NCI-H2196 treated with DMSO at 0.1 percent for 48 hours (cell line): ENCODE measurements around the gene ME1.
"Not testable (repeated sequence)": the region's sequence is repeated elsewhere in the genome, so short reads cannot be mapped to it uniquely, and the experiment has no call there.

Experiments
- DNase-seq: peaks from one replicate; lab custom pipeline; 2025; ENCODE audit not compliant: unreplicated experiment; lab: John Stamatoyannopoulos, UW

ME1 gene

DNA sequence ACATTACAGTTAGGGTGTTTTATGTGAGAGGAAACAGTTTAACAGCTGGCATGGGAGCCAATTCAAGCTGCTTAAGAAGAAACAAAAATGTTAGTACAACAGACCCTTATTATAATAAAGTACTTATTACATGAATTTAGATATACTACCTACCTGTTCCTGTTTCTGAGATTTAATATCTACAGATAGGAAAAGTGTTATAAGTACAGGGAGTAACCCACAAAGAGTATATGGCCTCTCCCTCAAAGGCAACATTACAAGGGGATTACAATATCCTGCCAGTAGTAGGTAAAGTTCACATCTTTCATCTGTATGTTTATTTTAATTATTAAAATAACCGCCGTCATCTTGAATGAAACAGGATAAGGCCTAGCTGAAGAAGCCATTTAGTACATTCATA lies 1.8 kb upstream of the ME1 start:
- DNase-seq, result no peak

DNA sequence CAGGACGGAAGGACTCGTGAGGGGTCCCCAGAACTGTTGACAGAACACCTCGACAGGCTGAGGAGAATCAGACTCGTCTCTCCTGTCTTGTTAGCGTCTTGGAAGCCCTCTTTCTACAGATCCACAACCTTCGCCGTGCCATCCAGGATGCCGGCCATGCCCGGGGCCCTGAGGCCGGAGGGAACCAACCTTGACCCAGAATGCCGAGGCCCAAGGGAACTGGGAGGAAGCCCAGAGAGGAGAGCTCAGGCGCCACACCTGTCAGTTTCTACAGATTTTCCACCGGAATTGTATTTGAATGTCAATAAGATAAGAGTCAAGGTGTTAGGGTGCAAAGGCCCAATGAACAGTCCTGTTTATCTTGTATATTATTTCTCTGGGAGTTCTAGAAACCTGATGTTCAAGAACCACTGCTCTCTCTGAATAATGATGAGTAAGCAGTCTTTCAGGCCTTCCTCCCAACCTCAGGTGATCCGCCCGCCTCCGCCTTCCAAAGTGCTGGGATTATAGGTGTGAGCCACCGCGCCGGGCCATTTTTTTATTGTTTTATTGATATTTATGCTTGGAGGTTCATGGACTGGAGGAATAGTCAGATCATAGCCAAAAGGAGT lies 799 bp upstream of the ME1 start:
- no peak for DNase-seq

DNA sequence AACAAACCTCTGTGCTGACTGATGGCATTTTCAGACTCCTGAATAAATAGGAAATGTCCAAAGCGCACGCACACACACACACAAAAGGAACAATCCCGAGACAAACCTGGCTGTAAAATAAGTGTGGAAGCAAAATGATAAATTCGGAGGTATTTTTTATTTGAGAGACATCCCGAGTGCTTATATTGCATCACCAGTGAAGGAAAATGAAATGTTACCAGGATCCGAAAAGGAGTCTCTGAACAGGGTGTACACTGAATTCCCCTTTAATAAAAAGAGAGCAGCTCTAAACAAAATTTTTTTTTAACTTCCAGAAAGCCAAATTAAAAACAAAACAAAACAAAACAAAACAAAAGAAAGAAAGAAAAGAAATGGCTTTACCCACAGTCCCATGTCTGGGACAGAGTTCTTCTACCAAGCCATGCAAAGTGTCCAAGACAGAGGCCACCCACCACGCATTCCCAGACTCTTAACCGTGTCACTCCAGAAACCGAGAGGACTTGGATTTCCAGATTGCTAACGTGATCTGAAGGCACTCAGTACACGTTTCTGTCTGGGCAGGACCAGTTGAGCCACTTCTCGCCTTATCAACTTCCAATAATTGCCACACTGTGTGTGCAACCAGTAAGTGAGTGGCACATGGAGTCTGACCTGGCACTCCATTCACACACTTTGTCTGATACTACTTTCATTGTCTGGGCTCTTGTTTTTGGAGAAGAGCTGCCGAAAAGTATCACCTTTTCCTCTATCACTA lies 817 bp downstream of the ME1 start:
- DNase-seq, result no peak

DNA sequence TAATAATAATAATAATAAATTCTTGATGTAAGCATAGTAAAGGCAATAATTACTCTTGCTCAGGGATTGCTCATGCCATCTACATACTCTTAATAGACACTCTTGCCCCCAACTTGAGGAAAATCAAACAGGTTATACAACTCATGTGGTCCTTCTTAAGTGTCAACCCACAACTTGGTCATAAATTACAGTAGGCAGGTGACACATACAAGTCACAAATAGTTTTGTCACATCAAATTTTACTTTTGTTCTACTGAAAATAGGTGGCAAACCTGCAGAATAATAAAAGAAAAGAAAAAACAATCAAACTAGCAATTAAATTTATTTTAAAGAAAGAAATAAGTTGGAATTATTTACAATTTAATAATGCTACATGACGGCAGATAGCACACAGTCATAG lies 1.6 kb downstream of the ME1 start:
- no peak for DNase-seq

DNA sequence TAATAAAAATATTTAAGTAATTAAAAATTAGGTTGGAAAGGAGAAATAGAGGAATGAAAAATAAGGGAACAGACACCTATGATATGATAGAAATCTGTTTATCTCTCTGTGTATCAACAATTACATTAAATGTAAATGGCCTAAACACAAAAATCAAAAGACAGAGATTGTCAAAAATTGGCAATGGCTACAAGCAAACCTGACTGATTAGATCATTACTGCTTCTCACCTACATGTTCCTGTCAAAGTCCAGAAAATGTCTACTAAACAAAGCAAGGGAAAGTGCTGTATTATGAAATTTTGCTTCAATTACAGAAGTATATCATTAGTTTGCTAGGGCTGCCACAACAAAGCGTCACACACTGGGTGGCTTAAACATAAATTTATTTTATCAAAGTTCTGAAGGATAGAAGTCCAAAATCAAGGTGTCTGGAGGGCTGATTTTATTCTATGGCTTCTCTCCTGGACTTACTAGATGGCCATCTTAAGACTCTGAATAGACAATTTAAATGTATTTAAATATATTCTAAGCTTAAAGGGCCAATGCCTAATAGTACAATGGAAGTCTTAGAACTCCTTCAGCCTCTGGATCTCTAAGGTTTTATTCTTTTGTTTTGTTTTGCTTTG lies 6.3 kb downstream of the ME1 start:
- DNase-seq, result no peak

DNA sequence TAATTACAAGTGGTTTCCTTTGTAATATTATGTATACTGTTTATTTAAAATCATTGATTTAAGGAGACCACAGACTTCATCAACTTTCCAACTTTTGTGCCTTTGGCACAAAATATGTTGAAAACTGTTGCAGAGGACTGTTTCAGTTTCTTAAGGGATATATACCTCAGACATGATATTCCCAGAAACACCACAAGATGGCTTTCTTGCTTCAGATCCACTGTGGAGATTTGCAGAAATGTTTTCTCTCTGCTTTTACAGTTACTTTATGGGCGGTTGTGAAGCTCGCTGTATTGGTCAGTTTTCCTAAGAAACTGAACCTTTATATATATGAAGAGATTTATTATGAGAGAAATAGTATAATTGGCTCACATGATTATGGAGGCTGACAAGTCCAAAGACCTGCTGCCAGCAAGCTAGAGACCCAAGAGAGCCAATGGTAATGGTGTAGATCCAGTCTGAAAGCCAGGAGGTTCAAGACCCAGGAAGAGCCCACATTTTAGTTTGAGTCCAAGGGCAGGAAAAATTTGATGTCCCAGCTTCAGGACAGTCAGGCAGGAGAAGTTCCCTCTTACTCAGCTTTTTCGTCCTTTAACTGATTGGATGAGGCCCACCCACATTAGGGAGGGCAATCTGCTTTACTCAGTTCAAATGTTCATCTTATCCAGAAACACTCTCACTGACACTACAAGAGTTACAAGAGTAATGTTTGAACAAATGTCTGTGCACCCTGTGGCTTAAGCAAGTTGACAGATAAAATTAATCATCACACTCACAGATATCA lies 12.8 kb downstream of the ME1 start:
- no peak for DNase-seq

DNA sequence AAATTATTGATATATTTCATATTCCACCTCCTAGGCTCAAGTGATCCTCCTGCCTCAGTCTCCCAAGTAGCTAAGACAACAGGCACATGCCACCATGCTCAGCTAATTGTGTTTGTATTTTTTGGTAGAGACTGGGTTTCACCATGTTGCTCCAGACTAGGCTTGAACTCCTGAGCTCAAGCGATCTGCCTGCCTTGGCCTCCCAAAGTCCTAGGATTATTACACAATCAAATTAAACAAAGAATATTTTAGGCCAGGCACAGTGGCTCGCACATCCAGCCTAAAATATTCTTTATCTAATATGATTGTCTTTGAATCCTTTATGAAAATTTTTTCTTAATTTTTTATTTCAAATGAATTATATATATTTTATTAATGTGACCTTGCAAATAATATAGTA lies 17.8 kb downstream of the ME1 start:
- no peak for DNase-seq

DNA sequence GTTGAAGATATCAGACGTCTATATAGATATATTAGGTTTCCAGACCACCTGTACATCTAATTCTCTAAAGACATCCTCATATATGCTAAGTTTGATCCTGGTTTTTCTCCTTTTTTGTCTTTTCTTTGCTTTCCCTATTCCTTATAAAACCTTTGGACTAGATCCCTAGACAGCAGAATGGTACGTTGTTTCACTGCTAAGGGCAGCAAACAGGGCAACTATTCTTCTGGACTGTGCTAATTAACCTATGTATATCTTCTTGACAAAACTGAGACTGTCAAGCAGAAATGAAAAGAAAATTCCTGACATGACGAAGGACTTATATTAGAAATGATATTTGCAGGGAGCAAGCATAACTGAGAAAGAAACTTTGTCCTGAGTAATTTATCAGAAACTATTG lies 19.1 kb downstream of the ME1 start:
- DNase-seq, result no peak

DNA sequence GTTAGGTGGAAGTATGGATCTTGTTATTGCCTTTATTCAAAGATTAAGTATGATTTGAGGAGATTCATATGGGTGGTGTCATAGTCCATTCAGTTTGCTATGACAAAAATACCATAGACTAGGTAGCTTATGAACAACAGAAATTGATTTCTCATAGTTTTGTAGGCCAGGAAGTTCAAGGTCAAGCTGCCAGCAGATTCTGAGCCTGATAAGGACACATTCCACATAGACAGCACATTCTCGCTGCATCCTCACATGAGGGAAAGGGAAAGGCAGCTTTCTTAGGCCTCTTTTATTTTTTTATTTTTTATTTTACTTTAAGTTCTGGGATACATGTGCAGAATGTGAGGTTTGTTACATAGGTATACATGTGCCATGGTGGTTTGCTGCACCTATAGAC lies 27.7 kb downstream of the ME1 start:
- DNase-seq, result no peak

DNA sequence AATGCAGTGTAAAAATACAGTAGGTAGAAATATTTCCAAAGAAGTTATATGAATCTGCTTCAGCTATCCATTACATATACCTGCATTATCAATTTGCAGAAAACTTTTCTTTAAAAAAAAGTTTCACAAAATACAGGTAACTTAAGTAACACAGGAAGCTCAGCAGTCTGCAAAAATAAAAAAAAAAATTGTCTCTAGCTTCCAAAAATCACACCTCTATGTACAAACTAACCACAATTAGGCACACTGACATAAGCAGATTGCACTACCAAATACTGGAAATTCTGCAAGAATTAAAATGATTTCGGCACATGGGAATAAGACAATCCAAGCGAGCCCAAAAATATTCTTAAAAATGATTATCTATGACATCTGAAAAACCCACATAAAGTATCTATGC lies 41.2 kb downstream of the ME1 start:
- no peak for DNase-seq

DNA sequence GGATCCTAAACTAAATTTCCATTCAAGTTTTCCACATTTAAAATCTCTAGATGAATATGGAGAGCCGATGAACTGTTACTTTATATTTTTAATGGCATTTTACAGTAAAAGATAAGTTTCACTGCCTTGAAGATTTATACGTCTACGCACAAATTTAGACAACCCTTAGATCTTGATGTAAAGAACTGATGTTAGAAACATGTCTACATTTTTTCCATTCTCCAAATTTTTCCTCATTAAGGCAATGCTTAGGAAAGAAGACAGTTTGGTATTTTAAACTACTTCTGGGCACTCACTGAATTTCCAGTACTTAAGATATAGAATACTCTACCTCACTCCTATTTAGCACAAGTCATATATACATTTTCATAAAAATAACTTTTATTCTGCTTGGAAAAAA lies 45.4 kb downstream of the ME1 start:
- DNase-seq, result no peak

DNA sequence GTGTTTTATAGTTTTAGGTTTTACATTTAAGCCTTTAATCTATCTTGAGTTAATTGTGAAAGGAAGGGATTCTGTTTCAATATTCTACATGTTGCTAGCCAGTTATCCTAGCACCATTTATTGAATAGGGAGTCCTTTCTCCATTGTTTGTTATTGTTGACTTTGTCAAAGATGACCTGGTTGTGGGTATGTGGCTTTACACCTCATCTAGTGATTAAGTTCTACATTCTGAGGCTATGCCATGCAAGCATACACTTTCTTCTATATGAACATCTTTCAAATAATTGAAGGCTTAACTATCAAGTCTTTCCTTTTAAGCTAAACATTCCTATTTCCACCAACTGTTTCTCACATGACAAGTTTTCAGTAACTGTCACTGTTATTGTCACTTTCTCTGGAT lies 46.1 kb downstream of the ME1 start:
- no peak for DNase-seq

DNA sequence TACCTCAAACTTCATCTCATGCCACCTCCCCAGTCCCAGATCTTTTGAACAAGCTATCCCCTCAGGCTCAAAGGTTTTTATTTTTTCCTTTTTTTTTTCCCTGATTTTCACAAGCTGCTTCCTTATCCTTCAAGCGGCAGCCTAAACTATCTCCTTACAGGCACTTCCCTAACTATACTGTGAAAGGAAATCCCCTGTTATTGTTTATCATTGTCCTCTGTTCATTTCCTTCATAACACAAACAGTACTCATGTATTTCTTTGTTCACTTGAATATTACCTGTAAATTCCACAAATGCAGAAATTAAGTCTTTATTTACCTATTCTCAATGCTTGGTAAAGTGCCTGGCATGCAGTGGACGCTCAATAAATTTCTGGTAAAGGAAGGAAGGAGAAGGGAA lies 48.9 kb downstream of the ME1 start:
- DNase-seq, result no peak

DNA sequence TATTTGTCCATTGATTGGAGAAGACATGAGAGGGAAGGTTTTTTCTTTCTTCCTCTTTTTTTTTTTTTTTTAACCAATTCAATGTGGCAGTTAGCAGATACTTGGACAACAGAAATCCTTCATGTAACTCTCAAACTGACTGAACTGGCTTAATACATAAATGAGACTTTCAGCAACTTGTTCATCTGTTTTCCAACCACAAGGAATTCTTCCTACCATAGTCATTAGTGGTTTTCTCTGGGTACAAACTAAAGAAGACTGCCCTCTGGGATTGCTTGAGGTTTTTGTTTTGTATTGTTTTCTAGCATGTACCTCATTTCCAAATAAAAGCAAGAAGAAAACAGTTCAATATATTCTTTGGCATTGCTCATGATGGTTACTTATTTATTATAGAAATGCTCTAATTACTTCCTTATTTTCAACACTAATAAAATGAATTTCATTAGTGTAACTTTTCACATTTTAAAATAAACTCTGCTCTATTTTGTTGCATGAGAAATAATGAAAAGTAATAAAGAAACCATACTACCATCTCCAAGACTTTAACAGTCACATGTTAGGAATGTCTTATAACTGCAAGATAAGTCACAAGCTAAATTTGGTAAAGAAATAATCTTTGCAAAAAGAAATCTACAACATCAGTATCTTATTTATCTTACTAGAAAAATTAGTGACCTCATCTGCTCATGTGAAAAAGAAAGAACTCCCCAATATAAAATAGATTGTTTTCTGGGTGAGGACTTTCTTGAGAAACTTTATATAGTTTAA lies 52.0 kb downstream of the ME1 start:
- no peak for DNase-seq

DNA sequence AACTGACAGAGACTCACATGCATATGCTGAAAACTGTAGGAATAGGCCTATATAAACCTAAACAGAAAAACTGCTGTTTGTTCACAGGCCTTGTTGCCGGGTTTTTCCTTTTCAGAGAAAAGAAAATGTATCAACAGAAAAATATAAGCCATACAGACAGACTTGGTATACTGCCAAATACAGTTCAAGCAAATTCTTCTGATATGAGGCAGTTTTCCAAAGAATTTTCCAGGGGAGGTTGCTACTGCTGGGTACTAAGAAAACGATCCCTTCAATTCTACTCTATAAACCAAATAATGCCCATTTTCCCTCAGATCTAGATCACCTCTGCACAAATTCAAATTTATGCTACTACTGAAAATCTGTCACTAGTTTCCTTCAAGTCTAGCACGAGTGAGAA lies 59.4 kb downstream of the ME1 start:
- DNase-seq, result no peak

DNA sequence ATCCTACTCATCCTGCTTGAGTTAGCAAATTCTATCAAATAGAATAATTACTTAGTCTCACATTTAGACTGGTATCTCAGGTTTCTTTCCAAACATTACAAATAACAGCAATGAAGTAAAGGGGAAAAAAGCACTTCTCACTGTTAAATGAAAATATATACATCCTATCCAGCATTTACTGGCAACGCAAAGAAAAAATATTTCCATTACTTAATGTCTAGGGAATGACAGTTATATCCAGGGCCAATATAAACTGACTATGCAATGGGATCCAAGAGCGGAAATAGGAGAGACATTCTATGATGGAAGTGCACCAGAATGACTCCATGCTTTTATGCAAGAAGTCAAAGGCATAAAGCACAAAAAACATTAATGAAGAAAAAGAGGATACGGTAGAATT lies 60.3 kb downstream of the ME1 start:
- DNase-seq, result no peak

DNA sequence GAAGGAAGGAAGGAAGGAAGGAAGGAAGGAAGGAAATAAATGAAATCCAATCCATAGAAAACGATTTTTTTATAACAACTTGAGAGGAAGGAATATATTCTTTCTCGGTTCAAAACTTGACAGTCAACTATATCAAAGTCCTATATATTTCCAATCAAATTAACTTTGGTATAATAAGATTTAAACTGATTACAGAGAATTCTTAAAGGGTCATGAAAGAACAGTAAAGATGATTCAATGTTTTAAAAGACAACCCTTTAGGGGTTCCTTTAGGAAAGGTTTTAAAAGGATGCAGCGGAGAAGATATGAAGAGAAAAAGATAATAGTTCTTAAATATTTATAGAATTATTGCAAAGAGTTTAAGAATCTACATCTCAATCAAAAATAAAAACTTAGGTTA lies 61.2 kb downstream of the ME1 start:
- no peak for DNase-seq

DNA sequence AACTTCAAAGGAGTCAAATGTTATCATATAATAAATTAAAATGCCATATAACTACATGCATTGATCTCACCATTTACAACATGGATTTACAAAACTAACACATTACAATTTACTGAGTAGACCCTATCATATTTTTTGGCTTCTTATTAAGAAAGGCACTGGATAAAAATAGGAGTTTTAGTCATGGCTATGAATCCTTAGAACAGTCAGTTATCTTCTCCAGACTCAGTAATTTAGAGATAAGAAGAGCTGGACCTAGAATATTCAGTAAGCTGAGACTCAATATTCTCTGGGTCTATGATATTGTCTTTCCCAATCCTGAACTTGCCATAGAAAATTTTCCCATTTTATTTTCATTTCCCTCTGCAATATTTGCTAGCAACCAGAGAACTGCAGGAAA lies 62.3 kb downstream of the ME1 start:
- DNase-seq, result no peak

DNA sequence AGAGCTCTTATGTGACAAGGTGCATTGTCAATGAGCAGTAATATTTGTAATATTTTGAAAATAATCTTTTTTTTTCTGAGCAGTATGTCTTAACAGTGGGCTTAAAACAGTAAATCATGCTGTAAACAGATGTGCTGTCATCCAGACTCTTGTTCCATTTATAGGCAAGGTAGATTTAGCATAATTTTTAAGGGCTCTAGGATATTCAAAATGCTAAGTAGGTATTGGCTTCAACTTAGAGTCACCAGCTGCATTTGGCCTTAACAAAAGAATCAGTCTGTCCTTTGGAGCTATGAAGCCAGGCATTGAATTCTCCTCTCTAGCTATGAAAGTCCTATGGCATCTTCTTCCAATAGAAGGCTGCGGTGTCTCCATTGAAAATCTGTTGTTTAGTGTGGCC lies 63.7 kb downstream of the ME1 start:
- no peak for DNase-seq

DNA sequence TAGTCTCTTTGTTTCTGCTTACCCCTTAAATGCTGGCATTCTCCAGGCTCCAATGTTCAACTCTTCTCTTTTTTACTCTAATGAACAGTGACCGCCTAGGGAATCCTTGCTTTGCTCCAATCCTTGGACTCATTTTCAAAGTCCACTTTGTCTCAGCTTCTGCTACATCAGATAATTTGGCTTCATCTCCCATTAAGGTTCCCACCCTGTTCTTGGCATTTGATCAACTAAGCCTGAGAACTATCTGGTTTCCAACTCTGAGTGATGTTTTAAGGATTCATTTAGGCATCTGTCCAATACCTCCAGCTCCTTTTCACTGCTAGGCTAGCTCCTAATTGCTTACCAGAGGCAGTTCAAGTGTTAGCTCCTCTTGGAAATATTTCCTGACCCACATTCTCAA lies 64.9 kb downstream of the ME1 start:
- no peak for DNase-seq

DNA sequence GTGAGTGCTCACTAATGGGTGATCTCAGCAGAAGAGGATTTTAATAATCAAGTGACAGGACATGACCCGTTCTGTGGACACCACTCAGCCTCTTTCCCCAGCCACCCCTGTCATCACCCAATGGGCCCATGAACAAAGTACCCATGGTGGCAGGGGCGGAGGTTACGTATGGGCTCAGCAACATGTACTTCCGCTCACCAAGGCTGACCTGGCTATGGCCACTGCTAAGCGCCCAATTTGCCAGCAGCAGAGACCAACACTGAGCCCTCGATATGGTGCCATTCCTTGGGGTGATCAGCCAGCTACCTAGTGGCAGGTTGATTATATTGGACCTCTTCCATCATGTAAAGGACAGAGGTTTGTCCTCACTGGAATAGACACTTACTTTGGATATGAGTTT lies 68.5 kb downstream of the ME1 start:
- not testable (repeated sequence) for DNase-seq
